Neural progenitor cell (in vitro differentiated cells): ENCODE results near the gene SAMD1.

ENCODE experiments used
- CTCF ChIP-seq: fragments of 200-600 bp; sonication (generic); IDR thresholded peaks from 2 replicates; pipeline ENCODE4 v1.5.1; 2017; ENCODE audit warnings: antibody characterized with exemption, mild to moderate bottlenecking
- EZH2phosphoT487 ChIP-seq: fragments of 200-600 bp; sonication (generic); IDR thresholded peaks from 2 replicates; pipeline ENCODE4 v1.6.1; 2017; ENCODE audit warnings: antibody characterized with exemption

DNA sequence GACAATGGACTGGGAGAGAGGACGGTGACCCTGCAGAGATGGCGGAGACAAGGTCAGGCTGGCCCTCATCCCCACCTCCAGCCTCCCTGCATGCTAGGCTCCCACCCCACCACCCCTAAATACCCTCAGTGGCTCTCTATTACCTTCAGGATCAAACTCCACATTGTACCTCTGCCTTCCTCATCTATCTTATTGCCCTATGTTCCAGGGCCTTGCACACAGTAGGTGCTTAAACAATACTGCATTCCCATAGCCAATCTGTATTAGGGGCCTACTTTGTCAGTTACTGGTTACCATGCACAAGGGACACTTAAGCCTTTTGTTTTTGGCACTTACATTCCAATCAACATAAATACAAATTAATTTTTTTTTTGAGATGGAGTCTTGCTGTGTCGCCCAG lies 35.2 kb downstream of the SAMD1 start:
- TF ChIP-seq CTCF = no peak
- TF ChIP-seq EZH2phosphoT487 = no peak
